GM12875 (cell line): ENCODE data around the gene EPHA3.

Experiments used
- H3K4me3 ChIP-seq: one replicate; pipeline ENCODE4 v1.5.1; 2011; ENCODE audit warnings: low read depth, low read length, control low read depth
- CTCF ChIP-seq: IDR thresholded peaks from 2 replicates; pipeline ENCODE4 v1.5.1; 2011; ENCODE audit warnings: low read depth, mild to moderate bottlenecking, control low read depth, inconsistent platforms, low read length, moderate library complexity, borderline replicate concordance; ENCODE audit not compliant: insufficient read depth

The EPHA3 gene

GRCh38 chr3:89472101-89472500, 364.7 kb downstream of the EPHA3 start:
- H3K4me3 ChIP-seq, result no peak overlapping the region
- TF ChIP-seq CTCF, result no peak

GRCh38 chr3:89474333-89475130, 367.1 kb downstream of the EPHA3 start:
- no peak overlapping the region for H3K4me3 ChIP-seq
- TF ChIP-seq CTCF, result no peak

- no peak overlapping the region for H3K4me3 ChIP-seq
- TF ChIP-seq CTCF, result no peak
Measured at GRCh38 chr3:89488800-89489580, 381.6 kb downstream of the EPHA3 start.

GRCh38 chr3:89490129-89490528, 382.7 kb downstream of the EPHA3 start:
- no peak overlapping the region for H3K4me3 ChIP-seq
- no peak for TF ChIP-seq CTCF

- H3K4me3 ChIP-seq, result no peak overlapping the region
- TF ChIP-seq CTCF, result no peak
Measured at GRCh38 chr3:89494734-89495133, 387.3 kb downstream of the EPHA3 start.

- no peak overlapping the region for H3K4me3 ChIP-seq
- TF ChIP-seq CTCF, result no peak
Measured at GRCh38 chr3:89503891-89504391, 396.5 kb downstream of the EPHA3 start.
